Measurements from ENCODE around the gene ADAM15. TPM values are rescaled to one million over a fixed set of nuclear protein-coding genes. Genes with fewer than 3 reads are reported as not detected.
A peak's percentile ranks its signal among the peaks of the same experiment; 100 is the strongest.

Gene ADAM15
- total RNA-seq, 1 experiment from 2014 or later = 38.4 TPM

- TF ChIP-seq, protein P1, sequence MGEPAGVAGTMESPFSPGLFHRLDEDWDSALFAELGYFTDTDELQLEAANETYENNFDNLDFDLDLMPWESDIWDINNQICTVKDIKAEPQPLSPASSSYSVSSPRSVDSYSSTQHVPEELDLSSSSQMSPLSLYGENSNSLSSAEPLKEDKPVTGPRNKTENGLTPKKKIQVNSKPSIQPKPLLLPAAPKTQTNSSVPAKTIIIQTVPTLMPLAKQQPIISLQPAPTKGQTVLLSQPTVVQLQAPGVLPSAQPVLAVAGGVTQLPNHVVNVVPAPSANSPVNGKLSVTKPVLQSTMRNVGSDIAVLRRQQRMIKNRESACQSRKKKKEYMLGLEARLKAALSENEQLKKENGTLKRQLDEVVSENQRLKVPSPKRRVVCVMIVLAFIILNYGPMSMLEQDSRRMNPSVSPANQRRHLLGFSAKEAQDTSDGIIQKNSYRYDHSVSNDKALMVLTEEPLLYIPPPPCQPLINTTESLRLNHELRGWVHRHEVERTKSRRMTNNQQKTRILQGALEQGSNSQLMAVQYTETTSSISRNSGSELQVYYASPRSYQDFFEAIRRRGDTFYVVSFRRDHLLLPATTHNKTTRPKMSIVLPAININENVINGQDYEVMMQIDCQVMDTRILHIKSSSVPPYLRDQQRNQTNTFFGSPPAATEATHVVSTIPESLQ (CRISPR knock-in tag; IDR thresholded peaks at IDR 0.05) = no peak
- TF ChIP-seq RORB (CRISPR knock-in tag; IDR thresholded peaks at IDR 0.05) = no peak
- TF ChIP-seq RELA (CRISPR knock-in tag; IDR thresholded peaks at IDR 0.05; ENCODE audit: borderline replicate concordance) = no peak
- TF ChIP-seq KAT7 (CRISPR knock-in tag; IDR thresholded peaks at IDR 0.05; ENCODE audit: borderline replicate concordance) = no peak
- no peak for TF ChIP-seq FOXP1 (CRISPR knock-in tag; IDR thresholded peaks at IDR 0.05; ENCODE audit: borderline replicate concordance)
- TF ChIP-seq HMGA2 (CRISPR knock-in tag; IDR thresholded peaks at IDR 0.05) = no peak
- TF ChIP-seq MXD4 (CRISPR knock-in tag; IDR thresholded peaks at IDR 0.05; ENCODE audit: borderline replicate concordance) = no peak
- TF ChIP-seq NR2C2 (CRISPR knock-in tag; IDR thresholded peaks at IDR 0.05) = no peak
- TF ChIP-seq FOXJ3 (CRISPR knock-in tag; IDR thresholded peaks at IDR 0.05; ENCODE audit: borderline replicate concordance) = no peak
- TF ChIP-seq JAZF1 (CRISPR knock-in tag; IDR thresholded peaks at IDR 0.05) = no peak
- TF ChIP-seq ZBTB21 (CRISPR knock-in tag; IDR thresholded peaks at IDR 0.05; ENCODE audit: borderline replicate concordance) = no peak
- no peak for TF ChIP-seq OVOL2 (CRISPR knock-in tag; IDR thresholded peaks at IDR 0.05; ENCODE audit: borderline replicate concordance)
- TF ChIP-seq ARID4B (CRISPR knock-in tag; IDR thresholded peaks at IDR 0.05; ENCODE audit: borderline replicate concordance) = no peak
- TF ChIP-seq MYBL2 (CRISPR knock-in tag; IDR thresholded peaks at IDR 0.05) = no peak
These were observed 36.2 kb upstream of the ADAM15 start (continued) for GRCh38 chr1:155014709-155015508.

GRCh38 chr1:155015527-155016230, 35.4 kb upstream of the ADAM15 start:
- Mint-ChIP-seq H3K4me3 (no peak overlapping the region), H3K36me3 (peaks cover 8% of the 10 kb centered on the region; the same call in 1 of the 2 replicates), H3K4me1 (peaks cover 49% of the 10 kb centered on the region), H3K27ac (0 out of 2 replicates have a peak overlapping the region, but pooled peaks have one; percentile 41), H3K27me3 (ENCODE audit: low read depth) (peaks cover 4% of the 10 kb centered on the region; the same call in 1 of the 2 replicates), H3K9me3 (no peaks in the 10 kb centered on the region)
- TF ChIP-seq GTF2I (CRISPR knock-in tag; conservative IDR thresholded peaks at IDR 0.05) = no peak
- 0 out of 2 replicates have a peak, but pooled peaks have one; percentile 15 for TF ChIP-seq FOXP1 (CRISPR knock-in tag; IDR thresholded peaks at IDR 0.05; ENCODE audit: borderline replicate concordance)
- no peak for ATAC-seq
- ChIA-PET CTCF (interaction anchor here (0.6 to 6.8 kb wide), 12 partner anchors 8 to 157 kb away, joined by 3 to 79 read pairs (median 17); partner anchors contain the start of genes ADAM15, EFNA3, EFNA4 and KRTCAP2), POLR2A (interaction anchor here (1.6 to 3.5 kb wide), 3 partner anchors 13 to 43 kb away, joined by 4 to 28 read pairs (median 22); partner anchors contain the start of gene ZBTB7B)
- DNase-seq (ENCODE audit: low spot score) = no peak

Data from WTC11 (cell line).